Tibial nerve (tissue), 4 donors: ENCODE measurements around the gene ERC2. TPM values are rescaled to one million over a fixed set of nuclear protein-coding genes. Genes with fewer than 3 reads are reported as not detected.

Source experiments
- DNase-seq, 2 donors: peaks; one replicate each; pipeline ENCODE4 v3.0.0-alpha.2; 2019; ENCODE audit warnings: low spot score in 2 of 2
- H3K27ac ChIP-seq, 4 donors: fragments of 200-600 bp; sonication (generic) in 3 of 4; one replicate each; pipeline ENCODE4 v1.5.1; 2017 to 2019; ENCODE audit warnings: mild to moderate bottlenecking in 1 of 4
- H3K27me3 ChIP-seq, 2 donors: fragments of 200-600 bp; sonication (generic) in 1 of 2; one replicate each; pipeline versions ENCODE4 v1.5.1 to v1.6.0; 2017 to 2019
- H3K36me3 ChIP-seq, 3 donors: fragments of 200-600 bp; sonication (generic); one replicate each; pipeline ENCODE4 v1.5.1; 2018 to 2019
- H3K4me1 ChIP-seq, 4 donors: fragments of 200-600 bp; sonication (generic) in 3 of 4; one replicate each; pipeline ENCODE4 v1.5.1; 2017 to 2019
- H3K4me3 ChIP-seq, 4 donors: fragments of 200-600 bp; sonication (generic) in 3 of 4; one replicate each; pipeline ENCODE4 v1.5.1; 2017 to 2019; ENCODE audit warnings: mild to moderate bottlenecking in 1 of 4, moderate library complexity in 1 of 4
- H3K9me3 ChIP-seq, 4 donors: fragments of 200-600 bp; sonication (generic) in 3 of 4; one replicate each; pipeline ENCODE4 v1.5.1; 2017 to 2019
- EP300 ChIP-seq, 2 donors: sonication (generic); formaldehyde crosslinking; IDR thresholded peaks; one replicate each; pipeline ENCODE4 v1.6.1; 2017; ENCODE audit warnings: antibody characterized with exemption in 2 of 2, mild to moderate bottlenecking in 1 of 2
- POLR2A ChIP-seq, 2 donors: fragments of 450-650 bp; IDR thresholded peaks; one replicate each; pipeline ENCODE4 v1.6.1; 2017; ENCODE audit warnings: antibody characterized with exemption in 2 of 2, mild to moderate bottlenecking in 2 of 2, moderate library complexity in 2 of 2
- WGBS, 2 donors: methylation state at CpG; one replicate each; pipeline ENCODE4 v1.1.5; 2018; 5-methylcytosine and 5-hydroxymethylcytosine counted together
- total RNA-seq, 4 donors: library from RNA; depleted of rRNA; stranded (reverse); fragments of >200 nt; gene quantifications; one replicate each; pipeline ENCODE4 v1.1.0, GENCODE V29; 2016
- TF ChIP-seq, protein P1 (sequence below), 5 experiments: fragments of 200-600 bp in 3 of 5; fragments of 450-650 bp in 2 of 5; sonication (generic) in 3 of 5; IDR thresholded peaks; one replicate each; pipeline ENCODE4 v1.5.1; 2016 to 2019; ENCODE audit warnings: antibody characterized with exemption in 5 of 5, mild to moderate bottlenecking in 3 of 5, moderate library complexity in 2 of 5

Gene ERC2
- total RNA-seq, 4 donors from 2014 or later, result 0.84 to 0.98 (median 0.90) TPM; not detected in 1

DNA sequence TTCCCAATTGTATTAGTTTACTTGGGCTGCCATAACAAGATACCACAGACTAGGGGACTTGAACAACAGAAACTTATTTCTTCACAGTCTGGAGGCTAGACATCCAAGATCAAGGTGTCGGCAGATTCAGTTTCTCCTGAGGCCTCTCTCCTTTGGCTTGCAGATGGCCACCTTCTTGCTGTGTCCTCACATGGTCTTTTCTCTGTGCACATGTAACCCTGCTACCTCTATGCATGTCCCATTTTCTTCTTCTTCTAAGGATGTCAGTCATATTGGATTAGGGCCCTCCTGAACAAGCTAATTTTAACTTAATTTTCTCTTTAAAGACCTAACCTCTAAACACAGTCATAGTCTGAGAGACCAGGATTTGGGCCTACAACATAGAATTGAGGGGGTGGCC lies 644.4 kb downstream of the ERC2 start:
- Histone ChIP-seq H3K4me3 (no peak overlapping the region), H3K27me3 (no peaks in the 10 kb centered on the region), H3K4me1 (no peaks in the 10 kb centered on the region), H3K27ac (no peak overlapping the region), H3K36me3 (no peaks in the 10 kb centered on the region), H3K9me3 (no peaks in the 10 kb centered on the region)
- DNase-seq, result no peak
- no peak for TF ChIP-seq EP300 (IDR thresholded peaks at IDR 0.05)
- TF ChIP-seq, protein P1, sequence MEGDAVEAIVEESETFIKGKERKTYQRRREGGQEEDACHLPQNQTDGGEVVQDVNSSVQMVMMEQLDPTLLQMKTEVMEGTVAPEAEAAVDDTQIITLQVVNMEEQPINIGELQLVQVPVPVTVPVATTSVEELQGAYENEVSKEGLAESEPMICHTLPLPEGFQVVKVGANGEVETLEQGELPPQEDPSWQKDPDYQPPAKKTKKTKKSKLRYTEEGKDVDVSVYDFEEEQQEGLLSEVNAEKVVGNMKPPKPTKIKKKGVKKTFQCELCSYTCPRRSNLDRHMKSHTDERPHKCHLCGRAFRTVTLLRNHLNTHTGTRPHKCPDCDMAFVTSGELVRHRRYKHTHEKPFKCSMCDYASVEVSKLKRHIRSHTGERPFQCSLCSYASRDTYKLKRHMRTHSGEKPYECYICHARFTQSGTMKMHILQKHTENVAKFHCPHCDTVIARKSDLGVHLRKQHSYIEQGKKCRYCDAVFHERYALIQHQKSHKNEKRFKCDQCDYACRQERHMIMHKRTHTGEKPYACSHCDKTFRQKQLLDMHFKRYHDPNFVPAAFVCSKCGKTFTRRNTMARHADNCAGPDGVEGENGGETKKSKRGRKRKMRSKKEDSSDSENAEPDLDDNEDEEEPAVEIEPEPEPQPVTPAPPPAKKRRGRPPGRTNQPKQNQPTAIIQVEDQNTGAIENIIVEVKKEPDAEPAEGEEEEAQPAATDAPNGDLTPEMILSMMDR (IDR thresholded peaks at IDR 0.05), result no peak
- TF ChIP-seq POLR2A (IDR thresholded peaks at IDR 0.05), result no peak
- 100% methylated on average over 1 of the region's 1 CpG for WGBS, 2 donors

DNA sequence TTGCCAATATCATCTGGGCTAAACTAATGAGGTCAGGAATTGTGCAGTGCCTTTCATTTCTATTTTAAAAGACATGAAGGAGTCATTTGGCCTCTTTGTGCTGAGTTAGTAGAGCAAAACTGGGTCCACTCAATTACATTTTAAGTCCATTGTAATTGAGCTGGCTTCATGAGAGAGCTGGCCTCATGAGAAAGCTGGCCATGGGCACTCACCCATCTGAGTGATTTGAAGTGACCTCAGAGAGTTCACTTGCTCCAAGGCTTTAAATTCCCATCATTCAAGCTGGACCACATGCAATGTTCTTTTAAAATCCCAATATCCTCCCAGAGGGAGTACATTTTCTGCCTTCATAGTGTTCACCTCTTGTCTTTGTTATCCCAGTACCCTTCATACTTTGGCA lies 645.3 kb downstream of the ERC2 start:
- Histone ChIP-seq H3K9me3 (no peaks in the 10 kb centered on the region), H3K36me3 (no peaks in the 10 kb centered on the region), H3K27me3 (no peaks in the 10 kb centered on the region), H3K4me1 (no peaks in the 10 kb centered on the region), H3K27ac (no peak overlapping the region), H3K4me3 (no peak overlapping the region)
- no peak for TF ChIP-seq POLR2A (IDR thresholded peaks at IDR 0.05)
- TF ChIP-seq EP300 (IDR thresholded peaks at IDR 0.05), result no peak
- TF ChIP-seq, protein P1 (IDR thresholded peaks at IDR 0.05), result no peak
- no peak for DNase-seq

DNA sequence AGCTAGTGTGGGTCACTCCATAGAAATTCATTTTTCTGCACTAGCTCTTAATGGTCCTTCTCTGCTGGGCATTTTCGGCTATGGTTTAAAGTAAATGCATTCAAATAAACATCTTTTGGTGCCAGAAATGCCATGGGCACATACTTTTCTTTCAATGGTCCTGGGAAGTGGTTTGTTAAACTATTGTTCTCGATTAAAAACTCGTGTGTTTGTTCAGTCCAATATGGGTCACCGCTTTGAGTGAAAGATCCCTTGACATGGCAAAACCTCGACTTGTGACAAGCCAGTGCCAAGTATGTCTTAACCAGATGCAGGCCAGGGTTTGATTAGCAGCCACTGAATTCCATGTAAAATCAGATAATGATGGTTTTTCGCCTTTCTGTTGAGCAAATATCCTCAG lies 649.3 kb downstream of the ERC2 start:
- 61 to 62% methylated on average over 6 of the region's 6 CpGs for WGBS, 2 donors
- Histone ChIP-seq H3K4me3 (no peak overlapping the region), H3K36me3 (no peaks in the 10 kb centered on the region), H3K4me1 (no peaks in the 10 kb centered on the region), H3K27me3 (no peaks in the 10 kb centered on the region), H3K27ac (no peak overlapping the region), H3K9me3 (no peaks in the 10 kb centered on the region)
- TF ChIP-seq EP300 (IDR thresholded peaks at IDR 0.05) (no peak), POLR2A (IDR thresholded peaks at IDR 0.05) (no peak)
- TF ChIP-seq, protein P1 (IDR thresholded peaks at IDR 0.05), result no peak
- no peak for DNase-seq

DNA sequence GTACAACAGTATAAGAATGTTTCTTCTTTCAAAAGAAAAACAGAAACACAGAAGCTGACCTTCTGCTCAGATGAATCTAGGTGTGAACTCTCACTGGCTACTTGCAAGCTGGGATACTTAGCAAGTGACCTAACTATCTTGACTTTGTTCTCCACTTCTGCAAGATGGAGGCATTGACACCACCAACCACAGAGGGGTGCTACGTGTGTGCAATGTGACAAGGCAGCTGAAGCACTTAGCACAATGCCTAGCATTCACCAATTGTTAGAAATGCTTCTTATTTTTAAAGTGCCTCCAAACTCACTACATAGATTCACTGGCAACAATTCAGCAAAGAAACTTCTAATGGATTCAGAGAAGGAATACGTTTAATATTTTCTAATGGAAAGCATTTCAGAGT lies 649.8 kb downstream of the ERC2 start:
- Histone ChIP-seq H3K36me3 (no peaks in the 10 kb centered on the region), H3K27me3 (no peaks in the 10 kb centered on the region), H3K4me3 (no peak overlapping the region), H3K4me1 (no peaks in the 10 kb centered on the region), H3K9me3 (no peaks in the 10 kb centered on the region), H3K27ac (no peak overlapping the region)
- 33 to 38% methylated on average over 2 of the region's 2 CpGs for whole genome bisulfite sequencing, 2 donors
- no peak for DNase-seq
- TF ChIP-seq POLR2A (IDR thresholded peaks at IDR 0.05) (no peak), EP300 (IDR thresholded peaks at IDR 0.05) (no peak)
- TF ChIP-seq, protein P1 (IDR thresholded peaks at IDR 0.05), result no peak

DNA sequence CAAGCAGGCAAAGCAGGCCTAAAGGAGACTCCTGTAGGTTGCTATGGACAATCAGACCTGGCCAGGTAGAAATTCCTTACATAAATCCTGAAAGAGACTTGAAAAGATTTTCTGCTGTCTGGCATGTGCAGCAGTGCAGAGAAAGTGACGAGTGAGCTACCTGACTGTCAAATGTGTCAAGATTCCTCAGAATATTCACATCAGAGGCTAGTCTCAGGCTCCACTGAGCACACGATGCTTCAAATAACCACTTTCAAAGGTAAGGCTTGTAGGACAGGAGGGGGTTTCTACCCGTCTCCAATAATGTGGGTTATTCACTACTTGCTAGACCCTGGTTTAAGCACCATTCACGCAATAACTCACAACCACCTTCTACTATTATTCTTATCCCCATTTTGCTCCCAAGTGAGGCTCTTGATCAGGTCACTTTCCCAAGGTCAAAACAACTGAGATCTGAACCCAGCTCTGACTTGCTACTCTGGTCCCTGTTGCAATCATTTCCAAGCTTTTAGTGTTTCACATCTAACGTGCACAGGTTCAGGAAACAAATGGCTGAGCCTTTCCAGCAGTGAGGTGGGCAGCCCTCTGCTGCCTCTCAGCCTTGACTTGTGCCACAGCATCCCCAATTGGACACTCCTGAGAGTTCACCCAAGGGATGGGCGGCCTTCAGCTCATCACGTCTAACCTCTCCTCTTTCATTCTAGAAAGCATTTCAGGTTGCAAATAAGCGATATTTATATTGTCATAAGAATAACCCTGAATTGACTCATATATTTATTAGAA lies 651.3 kb downstream of the ERC2 start:
- WGBS, 2 donors, result 76 to 81% methylated on average over 8 of the region's 8 CpGs
- Histone ChIP-seq H3K4me1 (no peaks in the 10 kb centered on the region), H3K27me3 (no peaks in the 10 kb centered on the region), H3K9me3 (no peaks in the 10 kb centered on the region), H3K27ac (no peak overlapping the region), H3K4me3 (no peak overlapping the region), H3K36me3 (no peaks in the 10 kb centered on the region)
- no peak for DNase-seq
- TF ChIP-seq EP300 (IDR thresholded peaks at IDR 0.05) (no peak), POLR2A (IDR thresholded peaks at IDR 0.05) (no peak)
- TF ChIP-seq, protein P1 (IDR thresholded peaks at IDR 0.05), result no peak
